Skeletal muscle satellite cell (primary cell): ENCODE measurements around the gene URM1.

ENCODE experiments used
- H3K27me3 ChIP-seq: 2 replicates; pipeline ENCODE4 v1.7.0; 2013; ENCODE audit warnings: low read length; ENCODE audit not compliant: control insufficient read depth, insufficient read depth
- H3K36me3 ChIP-seq: 2 replicates; pipeline ENCODE4 v1.7.0; 2013; ENCODE audit warnings: mild to moderate bottlenecking, control low read depth, low read length; ENCODE audit not compliant: insufficient read depth
- H3K4me1 ChIP-seq: 2 replicates; pipeline ENCODE4 v1.7.0; 2013; ENCODE audit warnings: low read length; ENCODE audit not compliant: control insufficient read depth, insufficient read depth
- H3K4me2 ChIP-seq: 2 replicates; pipeline ENCODE4 v1.7.0; 2013; ENCODE audit warnings: mild to moderate bottlenecking, low read length
- H3K4me3 ChIP-seq: 2 replicates; pipeline ENCODE4 v1.7.0; 2013; ENCODE audit warnings: low read length
- H3K9ac ChIP-seq: 2 replicates; pipeline ENCODE4 v1.7.0; 2013; ENCODE audit warnings: mild to moderate bottlenecking, low read depth, low read length, moderate library complexity
- H3K9me3 ChIP-seq: replicated peaks from 2 replicates; pipeline ENCODE4 v1.7.0; 2013; ENCODE audit warnings: mild to moderate bottlenecking, control low read depth, low read length

The URM1 gene

DNA sequence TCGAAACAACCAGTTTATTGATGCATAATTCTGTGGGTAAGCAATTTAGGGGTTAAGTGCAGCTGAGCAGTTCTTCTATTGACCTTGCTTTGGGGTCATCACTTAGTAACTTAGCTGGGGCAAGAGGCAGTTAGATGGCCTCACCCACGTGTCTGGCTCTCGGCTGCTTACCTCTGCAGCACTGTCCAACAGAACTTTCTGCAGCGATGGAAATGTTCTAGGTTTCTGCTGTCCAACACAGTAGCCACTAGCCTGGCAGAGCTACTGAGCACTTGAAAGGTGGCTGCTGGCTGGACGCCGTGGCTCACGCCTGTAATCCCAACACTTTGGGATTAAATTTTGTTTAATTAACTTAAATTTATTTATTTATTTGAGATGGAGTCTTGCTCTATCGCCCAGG, 13.1 kb upstream of the URM1 start:
- Histone ChIP-seq H3K27me3 (no peaks in the 10 kb centered on the region), H3K9ac (no peak overlapping the region), H3K9me3 (no peaks in the 10 kb centered on the region), H3K4me1 (peaks cover 24% of the 10 kb centered on the region), H3K36me3 (peaks cover 17% of the 10 kb centered on the region), H3K4me3 (no peak overlapping the region), H3K4me2 (no peak overlapping the region)

DNA sequence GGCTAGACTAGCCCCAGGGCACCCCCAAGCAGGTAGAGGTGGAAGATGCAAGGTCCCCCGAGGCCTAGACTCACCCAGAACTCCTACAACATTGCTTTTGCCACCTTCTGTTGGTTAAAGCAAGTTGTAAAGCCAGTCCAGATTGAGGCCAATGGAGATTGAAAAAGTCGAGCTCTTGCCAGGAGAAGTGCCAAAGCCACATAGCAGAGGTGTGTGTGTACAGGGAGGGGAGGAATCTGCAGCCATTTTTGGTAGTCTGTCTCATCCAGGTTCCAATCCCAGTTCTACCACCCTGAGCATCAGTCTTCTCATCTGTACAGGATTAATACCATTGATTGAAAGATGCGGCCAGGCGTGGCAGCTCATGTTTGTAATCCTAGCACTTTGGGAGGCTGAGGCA, 12.3 kb upstream of the URM1 start:
- Histone ChIP-seq H3K4me2 (no peak overlapping the region), H3K4me3 (no peak overlapping the region), H3K9ac (no peak overlapping the region), H3K9me3 (no peaks in the 10 kb centered on the region), H3K27me3 (no peaks in the 10 kb centered on the region), H3K36me3 (peaks cover 13% of the 10 kb centered on the region), H3K4me1 (peaks cover 24% of the 10 kb centered on the region)

DNA sequence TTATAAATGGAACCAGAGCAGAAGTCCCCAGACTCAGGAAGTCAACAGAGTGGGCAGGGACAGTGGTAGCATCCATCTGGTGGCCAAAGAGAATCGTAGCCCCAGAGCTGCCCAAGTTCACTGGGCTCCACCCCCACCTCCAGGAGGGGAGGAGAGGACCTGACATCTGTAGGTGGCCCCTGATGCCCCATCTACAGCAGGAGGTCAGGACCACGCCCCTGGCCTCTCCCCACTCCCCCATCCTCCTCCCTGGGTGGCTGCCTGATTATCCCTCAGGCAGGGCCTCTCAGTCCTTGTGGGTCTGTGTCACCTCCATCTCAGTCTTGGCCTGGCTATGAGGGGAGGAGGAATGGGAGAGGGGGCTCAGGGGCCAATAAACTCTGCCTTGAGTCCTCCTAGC, 10.3 kb upstream of the URM1 start:
- H3K36me3 ChIP-seq: peaks cover 4% of the 10 kb centered on the region
- H3K4me1 ChIP-seq: peaks cover 34% of the 10 kb centered on the region
- peak overlapping the region; percentile 19 for H3K9ac ChIP-seq
- no peak overlapping the region for H3K4me2 ChIP-seq
- H3K4me3 ChIP-seq: no peak overlapping the region
- no peaks in the 10 kb centered on the region for H3K9me3 ChIP-seq
- no peaks in the 10 kb centered on the region for H3K27me3 ChIP-seq

DNA sequence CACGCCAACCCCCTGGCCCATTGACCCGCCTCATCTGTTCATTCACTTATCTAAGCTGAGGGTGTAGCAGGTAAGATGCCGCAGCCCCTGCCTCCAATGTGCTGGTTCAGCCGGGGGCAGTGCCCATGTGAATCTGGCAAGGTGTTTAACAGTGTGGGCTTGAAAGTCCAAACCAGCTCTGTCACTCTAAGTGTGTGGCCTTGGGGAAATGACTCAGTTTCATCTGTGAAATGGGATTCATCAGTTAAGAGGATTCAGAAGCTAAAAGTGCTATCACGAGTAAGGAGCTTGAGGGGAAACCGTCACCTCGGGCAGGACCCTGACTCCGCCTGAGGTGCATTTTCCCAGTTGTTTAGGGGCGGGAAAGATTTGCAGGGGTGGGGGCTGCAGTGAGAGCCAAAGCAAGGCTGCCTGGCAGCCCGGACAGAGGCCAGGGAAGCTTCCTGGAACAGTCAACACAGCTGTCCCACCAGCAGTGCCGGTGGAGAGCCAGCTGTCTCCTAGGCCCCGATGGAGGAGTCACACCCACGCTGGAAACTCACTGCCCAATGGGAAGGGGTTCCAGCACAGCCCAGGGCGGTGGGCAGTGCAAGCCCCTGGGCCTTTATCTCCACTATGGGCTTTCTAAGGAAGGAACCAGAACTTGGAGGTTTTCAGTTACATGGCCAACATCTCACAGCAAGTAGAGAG, 9.7 kb upstream of the URM1 start:
- Histone ChIP-seq H3K4me1 (peaks cover 34% of the 10 kb centered on the region), H3K4me3 (peak overlapping the region; percentile 74), H3K9ac (peak overlapping the region; percentile 52), H3K27me3 (no peaks in the 10 kb centered on the region), H3K4me2 (peak overlapping the region; percentile 97), H3K9me3 (no peaks in the 10 kb centered on the region), H3K36me3 (no peaks in the 10 kb centered on the region)

DNA sequence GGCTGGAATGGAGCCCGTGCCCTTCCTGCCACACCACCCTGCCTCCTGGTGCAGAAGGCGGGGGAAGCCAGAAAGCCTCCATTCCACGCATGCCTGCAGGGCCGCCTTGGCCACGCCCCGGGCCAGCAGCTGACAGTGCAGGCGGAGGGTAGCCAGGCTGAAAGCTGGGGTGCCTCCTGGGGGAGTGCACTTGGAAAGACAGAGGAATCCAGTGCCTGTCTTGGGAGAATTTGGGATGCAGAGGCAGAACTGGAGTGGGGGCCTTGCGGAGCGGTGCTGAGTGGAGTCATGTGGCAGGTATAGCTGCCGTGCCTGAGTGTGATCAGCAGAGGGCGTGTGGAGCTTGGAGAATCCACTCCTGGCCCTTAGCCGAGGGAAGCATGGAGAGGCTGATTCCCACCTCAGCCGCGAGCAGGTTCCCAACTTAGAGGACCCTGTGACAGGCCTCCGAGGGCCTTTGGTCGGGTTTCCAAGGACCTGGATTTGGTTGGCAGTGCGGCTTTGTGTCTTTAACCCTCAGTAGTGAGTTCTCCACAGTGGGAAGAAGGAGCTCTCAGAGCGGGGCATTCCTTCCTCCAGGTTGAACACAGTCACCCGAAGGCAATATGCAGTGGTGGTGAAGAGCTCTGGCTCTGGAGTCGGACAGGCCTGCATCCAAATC, 9.1 kb upstream of the URM1 start:
- H3K9me3 ChIP-seq: no peaks in the 10 kb centered on the region
- H3K4me2 ChIP-seq: peak overlapping the region; percentile 97
- peak overlapping the region; percentile 52 for H3K9ac ChIP-seq
- H3K4me1 ChIP-seq: peaks cover 34% of the 10 kb centered on the region
- H3K4me3 ChIP-seq: peak overlapping the region; percentile 74
- H3K36me3 ChIP-seq: no peaks in the 10 kb centered on the region
- no peaks in the 10 kb centered on the region for H3K27me3 ChIP-seq

DNA sequence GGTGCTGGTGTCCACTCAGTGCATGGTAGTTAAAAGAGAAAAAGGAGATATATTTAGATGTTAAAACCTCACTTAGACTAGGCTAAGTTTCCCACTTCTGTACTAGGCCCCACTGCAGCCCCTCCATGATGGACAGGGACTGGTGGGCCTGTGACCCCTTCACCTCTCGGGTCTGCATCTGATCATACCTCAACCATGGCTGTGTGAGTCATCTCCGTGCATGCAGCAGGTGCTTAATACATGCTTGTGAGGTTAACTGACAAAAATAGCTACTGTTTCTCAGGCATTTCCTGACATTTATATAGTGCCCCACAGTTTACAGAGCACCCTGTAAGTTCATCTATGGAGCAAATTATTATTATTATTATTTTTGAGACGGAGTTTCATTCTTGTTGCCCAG, 8.4 kb upstream of the URM1 start:
- Histone ChIP-seq H3K27me3 (no peaks in the 10 kb centered on the region), H3K4me1 (peaks cover 34% of the 10 kb centered on the region)

DNA sequence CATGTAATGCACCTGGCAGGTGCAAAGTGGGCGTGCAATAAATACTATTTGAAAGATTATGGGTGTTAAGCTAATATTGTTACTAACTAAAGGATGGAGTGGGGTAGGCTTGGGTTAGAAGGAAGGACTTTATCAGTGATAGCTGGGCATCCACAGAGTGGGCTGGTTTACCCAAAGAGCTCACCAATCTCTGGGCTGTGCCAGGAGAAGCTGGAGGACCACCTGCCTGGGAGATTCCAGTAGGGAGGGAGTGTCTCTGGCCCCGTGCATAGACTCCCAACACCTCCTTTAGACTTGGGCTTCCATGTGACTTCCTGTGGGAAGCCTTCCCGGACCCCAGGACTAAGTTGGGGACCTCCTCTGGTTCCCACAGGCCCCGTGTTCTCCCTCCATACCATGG, 5.6 kb upstream of the URM1 start:
- no peaks in the 10 kb centered on the region for H3K36me3 ChIP-seq
- H3K4me1 ChIP-seq: peaks cover 36% of the 10 kb centered on the region
- H3K4me2 ChIP-seq: no peak overlapping the region
- peak overlapping the region; percentile 37 for H3K9ac ChIP-seq
- H3K4me3 ChIP-seq: no peak overlapping the region
- no peaks in the 10 kb centered on the region for H3K9me3 ChIP-seq
- H3K27me3 ChIP-seq: no peaks in the 10 kb centered on the region

More for the DNA sequence above, 8.4 kb upstream of the URM1 start:
- H3K9me3 ChIP-seq: no peaks in the 10 kb centered on the region
- peak overlapping the region; percentile 97 for H3K4me2 ChIP-seq
- no peak overlapping the region for H3K4me3 ChIP-seq
- H3K9ac ChIP-seq: no peak overlapping the region
- H3K36me3 ChIP-seq: no peaks in the 10 kb centered on the region

DNA sequence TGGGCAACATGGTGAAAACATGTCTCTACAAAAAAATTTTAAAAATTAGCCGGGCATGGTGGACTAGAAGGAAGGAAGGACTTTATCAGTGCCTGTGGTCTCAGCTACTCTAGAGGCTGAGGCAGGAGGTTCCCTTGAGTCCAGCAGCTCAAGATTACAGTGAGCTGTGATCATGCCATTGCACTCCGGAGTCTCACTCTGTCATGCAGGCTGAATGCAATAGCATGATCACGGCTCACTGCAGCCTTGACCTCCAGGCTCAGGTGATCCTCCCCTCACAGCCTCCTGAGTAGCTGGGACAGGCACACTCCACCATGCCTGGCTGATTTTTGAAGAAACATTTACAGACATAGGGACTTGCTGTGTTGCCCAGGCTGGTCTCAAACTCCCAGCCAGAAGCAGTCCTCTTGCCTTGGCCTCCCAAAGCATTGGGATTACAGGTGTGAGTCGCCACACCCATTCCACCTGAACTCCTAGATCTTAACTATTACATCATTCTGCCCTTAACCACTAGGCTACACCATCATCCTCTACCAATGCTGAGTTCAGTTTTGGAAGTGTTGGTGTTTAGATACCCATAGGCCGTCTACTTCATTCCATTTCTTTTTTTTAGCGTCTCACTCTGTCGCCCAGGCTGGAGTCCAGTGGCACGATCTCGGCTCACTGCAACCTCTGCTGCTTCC, 2.0 kb upstream of the URM1 start:
- Histone ChIP-seq H3K36me3 (no peaks in the 10 kb centered on the region), H3K4me1 (peaks cover 29% of the 10 kb centered on the region), H3K27me3 (no peaks in the 10 kb centered on the region), H3K9me3 (no peaks in the 10 kb centered on the region), H3K4me2 (no peak overlapping the region), H3K4me3 (no peak overlapping the region), H3K9ac (no peak overlapping the region)

DNA sequence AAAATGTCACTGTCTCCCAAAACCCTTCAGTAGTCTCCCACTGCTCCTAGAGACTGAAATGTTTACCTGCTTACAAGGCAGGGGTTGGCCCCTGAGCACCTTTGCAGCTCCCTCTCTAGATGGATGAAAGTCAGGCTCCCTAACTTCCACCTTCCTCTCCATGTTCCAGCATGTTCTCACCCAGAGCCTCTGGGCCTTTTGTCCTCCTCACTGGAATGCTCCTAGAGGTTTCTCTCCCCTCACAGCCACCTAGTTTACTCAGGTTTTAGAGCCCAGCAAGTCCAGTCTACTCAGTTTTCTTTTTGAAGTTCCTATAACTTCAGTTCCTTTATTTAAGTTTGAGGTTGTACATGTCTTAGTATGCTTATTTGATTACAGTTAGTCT, 815 bp upstream of the URM1 start:
- Histone ChIP-seq H3K36me3 (no peaks in the 10 kb centered on the region), H3K9me3 (no peaks in the 10 kb centered on the region), H3K4me3 (peak overlapping the region; percentile 92), H3K27me3 (no peaks in the 10 kb centered on the region), H3K4me1 (peaks cover 20% of the 10 kb centered on the region), H3K4me2 (peak overlapping the region; percentile 79), H3K9ac (peak overlapping the region; percentile 96)

DNA sequence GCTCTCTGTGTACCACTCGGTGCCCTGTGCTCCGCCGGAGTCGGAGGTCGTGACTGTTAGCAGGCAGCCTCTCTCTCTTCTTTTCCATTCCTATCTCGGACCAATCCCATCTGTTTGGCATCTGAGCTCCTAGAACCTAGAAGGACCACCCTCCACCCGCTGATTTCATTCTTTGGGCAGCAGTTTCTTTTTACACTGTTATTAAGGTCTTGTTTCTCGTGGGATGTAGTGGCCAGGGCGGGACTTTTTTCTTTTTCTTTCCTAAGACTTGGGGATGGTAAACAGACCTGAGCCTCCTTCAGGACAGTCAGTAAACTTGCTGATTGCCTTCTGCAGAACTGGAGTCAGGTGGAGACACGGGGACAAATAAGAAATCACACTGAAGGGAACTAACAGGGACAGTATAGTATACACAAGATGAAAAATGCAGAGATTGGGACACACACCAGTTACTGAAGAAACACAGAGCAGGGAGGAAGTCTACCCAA, 500 bp downstream of the URM1 start:
- peak overlapping the region; percentile 83 for H3K4me2 ChIP-seq
- H3K27me3 ChIP-seq: no peaks in the 10 kb centered on the region
- no peaks in the 10 kb centered on the region for H3K9me3 ChIP-seq
- H3K9ac ChIP-seq: peak overlapping the region; percentile 96
- peaks cover 26% of the 10 kb centered on the region for H3K4me1 ChIP-seq
- H3K36me3 ChIP-seq: no peaks in the 10 kb centered on the region
- peak overlapping the region; percentile 92 for H3K4me3 ChIP-seq

DNA sequence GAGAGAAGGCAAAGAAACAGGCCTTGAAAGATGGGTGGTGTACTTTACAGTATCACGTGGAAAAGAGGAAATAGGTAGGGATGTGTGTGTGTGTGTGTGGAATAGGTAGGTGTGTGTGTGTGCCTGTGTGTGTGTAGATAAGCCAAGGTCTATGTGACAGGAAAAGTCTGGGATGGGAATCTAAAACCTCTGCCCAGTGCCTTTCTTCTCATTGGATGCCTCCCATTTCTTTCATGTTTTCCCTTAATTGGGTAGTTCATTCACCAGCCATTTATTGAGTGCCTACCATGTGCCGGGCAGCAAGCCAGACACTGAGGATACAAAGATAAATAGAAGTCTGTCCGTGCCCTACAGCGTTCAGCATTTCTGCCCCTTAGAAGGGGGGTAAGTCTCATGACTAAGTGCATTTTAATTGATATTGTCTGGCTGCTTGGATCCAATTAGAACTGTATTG, 1.0 kb downstream of the URM1 start:
- H3K4me1 ChIP-seq: peaks cover 26% of the 10 kb centered on the region
- H3K36me3 ChIP-seq: no peaks in the 10 kb centered on the region
- peak overlapping the region; percentile 92 for H3K4me3 ChIP-seq
- H3K4me2 ChIP-seq: peak overlapping the region; percentile 83
- peak overlapping the region; percentile 96 for H3K9ac ChIP-seq
- no peaks in the 10 kb centered on the region for H3K27me3 ChIP-seq
- no peaks in the 10 kb centered on the region for H3K9me3 ChIP-seq
